Liver (tissue), 9 donors: ENCODE measurements around the gene ELOVL2. TPM values are rescaled to one million over a fixed set of nuclear protein-coding genes. Genes with fewer than 3 reads are reported as not detected.
A peak's percentile ranks its signal among the peaks of the same experiment; 100 is the strongest.
"Not testable (repeated sequence)": the region's sequence is repeated elsewhere in the genome, so short reads cannot be mapped to it uniquely, and the experiment has no call there.

Experiments
- DNase-seq: peaks from one replicate; pipeline ENCODE4 v3.0.0-alpha.2; 2017; ENCODE audit warnings: low spot score
- H3K27ac ChIP-seq, 2 donors: one replicate each; pipeline ENCODE4 v1.7.0; 2013; ENCODE audit warnings: inconsistent platforms in 2 of 2, low read length in 2 of 2, control low read depth in 1 of 2, low read depth in 1 of 2, mild to moderate bottlenecking in 1 of 2
- H3K27me3 ChIP-seq, 4 donors: one replicate each; pipeline versions ENCODE4 v1.6.1 to v1.7.0; 2013; ENCODE audit warnings: low read length in 3 of 4, inconsistent platforms in 1 of 4, mild to moderate bottlenecking in 1 of 4, moderate library complexity in 1 of 4; ENCODE audit not compliant: control insufficient read depth in 4 of 4, insufficient read depth in 4 of 4
- H3K36me3 ChIP-seq, 4 donors: one replicate each; pipeline versions ENCODE4 v1.6.1 to v1.7.0; 2013; ENCODE audit warnings: low read length in 3 of 4, mild to moderate bottlenecking in 3 of 4, low read depth in 1 of 4, moderate library complexity in 1 of 4; ENCODE audit not compliant: control insufficient read depth in 4 of 4, insufficient read depth in 3 of 4
- H3K4me1 ChIP-seq, 4 donors: one replicate each; pipeline versions ENCODE4 v1.6.1 to v1.7.0; 2013; ENCODE audit warnings: low read length in 3 of 4, mild to moderate bottlenecking in 3 of 4, moderate library complexity in 1 of 4; ENCODE audit not compliant: control insufficient read depth in 4 of 4, insufficient read depth in 4 of 4
- H3K4me3 ChIP-seq, 3 donors: one replicate each; pipeline versions ENCODE4 v1.6.1 to v1.7.0; 2013; ENCODE audit warnings: low read length in 3 of 3, control low read depth in 1 of 3, low read depth in 1 of 3, mild to moderate bottlenecking in 1 of 3
- H3K9ac ChIP-seq, 2 donors: one replicate each; pipeline ENCODE4 v1.7.0; 2013; ENCODE audit warnings: low read length in 2 of 2, mild to moderate bottlenecking in 2 of 2, moderate library complexity in 2 of 2, control low read depth in 1 of 2, low read depth in 1 of 2
- H3K9me3 ChIP-seq, 4 donors: one replicate each; pipeline versions ENCODE4 v1.6.1 to v1.7.0; 2013; ENCODE audit warnings: low read length in 3 of 4; ENCODE audit not compliant: control insufficient read depth in 4 of 4
- EGR1 ChIP-seq, 2 donors: IDR thresholded peaks; 2 replicates each; pipeline ENCODE4 v1.6.1; 2016 to 2018; ENCODE audit warnings: antibody characterized with exemption in 2 of 2, low read depth in 2 of 2
- FOXA1 ChIP-seq: IDR thresholded peaks from 2 replicates; pipeline ENCODE4 v1.6.1; 2016; ENCODE audit warnings: antibody characterized with exemption
- FOXA2 ChIP-seq: IDR thresholded peaks from 2 replicates; pipeline ENCODE4 v1.6.1; 2016; ENCODE audit warnings: antibody characterized with exemption
- GABPA ChIP-seq, 2 donors: IDR thresholded peaks in 1 of 2; conservative IDR thresholded peaks in 1 of 2; 2 replicates each; pipeline ENCODE4 v1.6.1; 2016; ENCODE audit warnings: antibody characterized with exemption in 2 of 2, mild to moderate bottlenecking in 1 of 2, moderate library complexity in 1 of 2
- HNF4G ChIP-seq: IDR thresholded peaks from 2 replicates; pipeline ENCODE4 v1.6.1; 2016; ENCODE audit warnings: antibody characterized with exemption
- JUND ChIP-seq, 2 donors: IDR thresholded peaks; 2 replicates each; pipeline ENCODE4 v1.6.1; 2016; ENCODE audit warnings: antibody characterized with exemption in 2 of 2
- NR2F2 ChIP-seq: IDR thresholded peaks from 2 replicates; pipeline ENCODE4 v1.6.1; 2016; ENCODE audit warnings: antibody characterized with exemption
- RAD21 ChIP-seq, 2 donors: IDR thresholded peaks; 2 replicates each; pipeline ENCODE4 v1.6.1; 2016; ENCODE audit warnings: antibody characterized with exemption in 2 of 2, mild to moderate bottlenecking in 2 of 2
- RXRA ChIP-seq, 2 donors: IDR thresholded peaks; 2 replicates each; pipeline ENCODE4 v1.6.1; 2017 to 2018; ENCODE audit warnings: antibody characterized with exemption in 2 of 2, mild to moderate bottlenecking in 1 of 2
- TAF1 ChIP-seq: conservative IDR thresholded peaks from 2 replicates; pipeline ENCODE4 v1.6.1; 2016; ENCODE audit warnings: antibody characterized with exemption, mild to moderate bottlenecking
- YY1 ChIP-seq: IDR thresholded peaks from 2 replicates; pipeline ENCODE4 v1.6.1; 2016; ENCODE audit warnings: antibody characterized with exemption, mild to moderate bottlenecking
- WGBS: extraction: QIAGEN DNeasy Blood & Tissue Kit; methylation state at CpG from one replicate; pipeline ENCODE4 v1.1.7; 2013; 5-methylcytosine and 5-hydroxymethylcytosine counted together
- polyA plus RNA-seq, 2 donors: library from polyadenylated mRNA; stranded (reverse) in 1 of 2; unstranded in 1 of 2; fragments of 200-250 nt in 1 of 2; fragments of >200 nt in 1 of 2; fragmentation: Nextera tagmentation in 1 of 2; extraction: Ambion mirVana in 1 of 2; gene quantifications; one replicate each; pipeline versions ENCODE4 v1.2.1 to v1.2.3, GENCODE V29; 2013 to 2015
- total RNA-seq, 2 donors: library from RNA; depleted of rRNA; stranded (reverse); fragments of >200 nt; gene quantifications; one replicate each; pipeline ENCODE4 v1.2.3, GENCODE V29; 2014
- TF ChIP-seq, protein P1 (sequence below): IDR thresholded peaks from 2 replicates; pipeline ENCODE4 v1.6.1; 2016; ENCODE audit warnings: antibody characterized with exemption
- TF ChIP-seq, protein P2 (sequence below): fragments of 150-350 bp; IDR thresholded peaks from 2 replicates; pipeline ENCODE4 v1.5.1; 2017; ENCODE audit warnings: improper control_type of control experiment, low read depth, low read length; ENCODE audit not compliant: missing input control
- TF ChIP-seq, protein P3 (sequence below): IDR thresholded peaks from 2 replicates; pipeline ENCODE4 v1.6.1; 2016; ENCODE audit warnings: antibody characterized with exemption, mild to moderate bottlenecking
- TF ChIP-seq, protein P4 (sequence below): IDR thresholded peaks from 2 replicates; pipeline ENCODE4 v1.6.1; 2016; ENCODE audit warnings: antibody characterized with exemption
- TF ChIP-seq, protein P5 (sequence below): IDR thresholded peaks from 2 replicates; pipeline ENCODE4 v1.6.1; 2016; ENCODE audit warnings: antibody characterized with exemption
- donor health status: healthy.
- donor health status: healthy.
- donor health status: healthy.
- donor health status: healthy.
- donor health status: healthy.

Gene ELOVL2
- total and polyA plus RNA-seq, 4 donors = 7.1 to 28.5 (median 22.1) TPM

DNA sequence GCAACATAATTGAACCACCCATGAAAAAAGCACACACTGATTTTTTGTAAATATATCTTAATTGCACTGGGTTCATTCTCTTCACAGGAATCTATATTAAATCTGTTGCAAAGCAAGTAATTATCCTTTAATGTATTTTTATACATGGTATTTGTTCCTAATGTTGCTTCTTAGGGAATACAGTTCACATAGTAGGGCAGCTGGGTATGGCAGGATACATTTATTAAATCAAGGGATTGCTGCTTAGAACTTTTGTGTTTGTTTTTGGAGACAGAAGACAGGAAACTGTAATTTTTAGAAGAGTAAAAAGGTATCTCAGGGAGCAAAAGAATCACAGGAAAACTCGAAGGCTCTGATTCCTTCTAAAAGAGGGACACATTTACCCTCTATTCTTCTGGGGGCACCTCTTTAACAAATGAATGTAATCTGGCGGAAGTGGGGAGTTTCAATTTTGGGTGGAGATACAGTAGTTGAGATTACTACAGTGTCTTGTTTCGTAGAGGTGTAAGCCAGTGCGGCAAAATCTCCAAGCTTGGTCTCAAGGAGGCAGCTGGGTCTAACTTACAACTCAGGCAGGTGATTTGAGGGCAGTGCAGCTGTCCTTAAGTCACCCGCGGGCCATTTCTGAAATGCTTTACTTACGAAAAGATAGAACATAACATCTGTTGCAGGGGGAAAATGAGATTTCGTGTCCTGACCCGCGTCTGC is 48.7 kb upstream of the ELOVL2 start:
- DNase-seq = no peak
- TF ChIP-seq, protein P1, sequence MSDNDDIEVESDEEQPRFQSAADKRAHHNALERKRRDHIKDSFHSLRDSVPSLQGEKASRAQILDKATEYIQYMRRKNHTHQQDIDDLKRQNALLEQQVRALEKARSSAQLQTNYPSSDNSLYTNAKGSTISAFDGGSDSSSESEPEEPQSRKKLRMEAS = no peak
- TF ChIP-seq, protein P2, sequence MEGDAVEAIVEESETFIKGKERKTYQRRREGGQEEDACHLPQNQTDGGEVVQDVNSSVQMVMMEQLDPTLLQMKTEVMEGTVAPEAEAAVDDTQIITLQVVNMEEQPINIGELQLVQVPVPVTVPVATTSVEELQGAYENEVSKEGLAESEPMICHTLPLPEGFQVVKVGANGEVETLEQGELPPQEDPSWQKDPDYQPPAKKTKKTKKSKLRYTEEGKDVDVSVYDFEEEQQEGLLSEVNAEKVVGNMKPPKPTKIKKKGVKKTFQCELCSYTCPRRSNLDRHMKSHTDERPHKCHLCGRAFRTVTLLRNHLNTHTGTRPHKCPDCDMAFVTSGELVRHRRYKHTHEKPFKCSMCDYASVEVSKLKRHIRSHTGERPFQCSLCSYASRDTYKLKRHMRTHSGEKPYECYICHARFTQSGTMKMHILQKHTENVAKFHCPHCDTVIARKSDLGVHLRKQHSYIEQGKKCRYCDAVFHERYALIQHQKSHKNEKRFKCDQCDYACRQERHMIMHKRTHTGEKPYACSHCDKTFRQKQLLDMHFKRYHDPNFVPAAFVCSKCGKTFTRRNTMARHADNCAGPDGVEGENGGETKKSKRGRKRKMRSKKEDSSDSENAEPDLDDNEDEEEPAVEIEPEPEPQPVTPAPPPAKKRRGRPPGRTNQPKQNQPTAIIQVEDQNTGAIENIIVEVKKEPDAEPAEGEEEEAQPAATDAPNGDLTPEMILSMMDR = no peak
- no peak for TF ChIP-seq TAF1
- TF ChIP-seq HNF4G = no peak
- TF ChIP-seq, protein P3, sequence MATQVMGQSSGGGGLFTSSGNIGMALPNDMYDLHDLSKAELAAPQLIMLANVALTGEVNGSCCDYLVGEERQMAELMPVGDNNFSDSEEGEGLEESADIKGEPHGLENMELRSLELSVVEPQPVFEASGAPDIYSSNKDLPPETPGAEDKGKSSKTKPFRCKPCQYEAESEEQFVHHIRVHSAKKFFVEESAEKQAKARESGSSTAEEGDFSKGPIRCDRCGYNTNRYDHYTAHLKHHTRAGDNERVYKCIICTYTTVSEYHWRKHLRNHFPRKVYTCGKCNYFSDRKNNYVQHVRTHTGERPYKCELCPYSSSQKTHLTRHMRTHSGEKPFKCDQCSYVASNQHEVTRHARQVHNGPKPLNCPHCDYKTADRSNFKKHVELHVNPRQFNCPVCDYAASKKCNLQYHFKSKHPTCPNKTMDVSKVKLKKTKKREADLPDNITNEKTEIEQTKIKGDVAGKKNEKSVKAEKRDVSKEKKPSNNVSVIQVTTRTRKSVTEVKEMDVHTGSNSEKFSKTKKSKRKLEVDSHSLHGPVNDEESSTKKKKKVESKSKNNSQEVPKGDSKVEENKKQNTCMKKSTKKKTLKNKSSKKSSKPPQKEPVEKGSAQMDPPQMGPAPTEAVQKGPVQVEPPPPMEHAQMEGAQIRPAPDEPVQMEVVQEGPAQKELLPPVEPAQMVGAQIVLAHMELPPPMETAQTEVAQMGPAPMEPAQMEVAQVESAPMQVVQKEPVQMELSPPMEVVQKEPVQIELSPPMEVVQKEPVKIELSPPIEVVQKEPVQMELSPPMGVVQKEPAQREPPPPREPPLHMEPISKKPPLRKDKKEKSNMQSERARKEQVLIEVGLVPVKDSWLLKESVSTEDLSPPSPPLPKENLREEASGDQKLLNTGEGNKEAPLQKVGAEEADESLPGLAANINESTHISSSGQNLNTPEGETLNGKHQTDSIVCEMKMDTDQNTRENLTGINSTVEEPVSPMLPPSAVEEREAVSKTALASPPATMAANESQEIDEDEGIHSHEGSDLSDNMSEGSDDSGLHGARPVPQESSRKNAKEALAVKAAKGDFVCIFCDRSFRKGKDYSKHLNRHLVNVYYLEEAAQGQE = no peak
- no peak for TF ChIP-seq FOXA1
- TF ChIP-seq YY1 = no peak
- no peak for TF ChIP-seq RXRA (IDR thresholded peaks at IDR 0.05)
- TF ChIP-seq, protein P4, sequence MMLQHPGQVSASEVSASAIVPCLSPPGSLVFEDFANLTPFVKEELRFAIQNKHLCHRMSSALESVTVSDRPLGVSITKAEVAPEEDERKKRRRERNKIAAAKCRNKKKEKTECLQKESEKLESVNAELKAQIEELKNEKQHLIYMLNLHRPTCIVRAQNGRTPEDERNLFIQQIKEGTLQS = no peak
- TF ChIP-seq GABPA (IDR thresholded peaks at IDR 0.05 in 1 of 2, conservative IDR thresholded peaks at IDR 0.05 in 1 of 2) = no peak
- TF ChIP-seq NR2F2 = no peak
- no peak for TF ChIP-seq EGR1 (IDR thresholded peaks at IDR 0.05; ENCODE audit: low read depth in 2 of 2)
- no peak for TF ChIP-seq RAD21 (IDR thresholded peaks at IDR 0.05)
- no peak for TF ChIP-seq JUND (IDR thresholded peaks at IDR 0.05)
- TF ChIP-seq, protein P5, sequence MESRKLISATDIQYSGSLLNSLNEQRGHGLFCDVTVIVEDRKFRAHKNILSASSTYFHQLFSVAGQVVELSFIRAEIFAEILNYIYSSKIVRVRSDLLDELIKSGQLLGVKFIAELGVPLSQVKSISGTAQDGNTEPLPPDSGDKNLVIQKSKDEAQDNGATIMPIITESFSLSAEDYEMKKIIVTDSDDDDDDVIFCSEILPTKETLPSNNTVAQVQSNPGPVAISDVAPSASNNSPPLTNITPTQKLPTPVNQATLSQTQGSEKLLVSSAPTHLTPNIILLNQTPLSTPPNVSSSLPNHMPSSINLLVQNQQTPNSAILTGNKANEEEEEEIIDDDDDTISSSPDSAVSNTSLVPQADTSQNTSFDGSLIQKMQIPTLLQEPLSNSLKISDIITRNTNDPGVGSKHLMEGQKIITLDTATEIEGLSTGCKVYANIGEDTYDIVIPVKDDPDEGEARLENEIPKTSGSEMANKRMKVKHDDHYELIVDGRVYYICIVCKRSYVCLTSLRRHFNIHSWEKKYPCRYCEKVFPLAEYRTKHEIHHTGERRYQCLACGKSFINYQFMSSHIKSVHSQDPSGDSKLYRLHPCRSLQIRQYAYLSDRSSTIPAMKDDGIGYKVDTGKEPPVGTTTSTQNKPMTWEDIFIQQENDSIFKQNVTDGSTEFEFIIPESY = no peak
- no peak for TF ChIP-seq FOXA2
- Histone ChIP-seq H3K27me3 (no peaks in the 10 kb centered on the region), H3K36me3 (no peaks in the 10 kb centered on the region), H3K4me1 (peaks cover 4 to 14% (median 12%) of the 10 kb centered on the region in 4 donors), H3K4me3 (peak overlapping the region; percentile 86 to 96 (median 94)), H3K27ac (peak overlapping the region; percentile 86 to 97), H3K9ac (peak overlapping the region; percentile 53 to 56), H3K9me3 (no peaks in the 10 kb centered on the region)
- WGBS = 2% methylated on average over 10 of the region's 10 CpGs

DNA sequence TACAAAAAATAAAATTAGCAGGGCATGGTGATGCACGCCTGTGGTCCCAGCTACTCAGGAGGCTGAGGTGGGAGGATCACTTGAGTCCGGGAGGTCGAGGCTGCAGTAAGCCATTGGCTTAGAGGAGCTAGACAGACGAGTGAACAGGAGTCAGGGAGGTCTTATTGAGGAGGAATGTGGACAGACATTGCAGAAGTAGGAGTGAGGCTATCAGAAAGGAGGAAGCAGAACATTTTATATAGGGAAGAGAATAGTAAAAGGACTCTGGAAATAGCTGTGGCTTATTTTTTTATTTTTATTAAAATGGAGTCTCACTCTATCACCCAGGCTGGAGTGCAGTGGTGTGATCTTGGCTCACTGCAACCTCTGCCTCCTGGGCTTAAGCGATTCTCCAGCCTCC is 47.0 kb upstream of the ELOVL2 start:
- not testable (repeated sequence) for H3K27me3 ChIP-seq, H3K9me3 ChIP-seq, H3K27ac ChIP-seq, H3K4me3 ChIP-seq, H3K36me3 ChIP-seq, DNase-seq, H3K9ac ChIP-seq
- peaks cover 4 to 14% (median 12%) of the 10 kb centered on the region in 4 donors for H3K4me1 ChIP-seq
- WGBS = 94% methylated on average over 5 of the region's 5 CpGs
